GM18498 (cell line): ENCODE data around the gene ADGRA1.
"Not testable (repeated sequence)": the region's sequence is repeated elsewhere in the genome, so short reads cannot be mapped to it uniquely, and the experiment has no call there.

Source experiments
- ATAC-seq: cut with Tn5 transposase; IDR thresholded peaks from one replicate; pipeline ENCODE4 v1.9.1; 2021; ENCODE audit warnings: mild to moderate bottlenecking, moderate library complexity; ENCODE audit not compliant: unreplicated experiment

The ADGRA1 gene

DNA sequence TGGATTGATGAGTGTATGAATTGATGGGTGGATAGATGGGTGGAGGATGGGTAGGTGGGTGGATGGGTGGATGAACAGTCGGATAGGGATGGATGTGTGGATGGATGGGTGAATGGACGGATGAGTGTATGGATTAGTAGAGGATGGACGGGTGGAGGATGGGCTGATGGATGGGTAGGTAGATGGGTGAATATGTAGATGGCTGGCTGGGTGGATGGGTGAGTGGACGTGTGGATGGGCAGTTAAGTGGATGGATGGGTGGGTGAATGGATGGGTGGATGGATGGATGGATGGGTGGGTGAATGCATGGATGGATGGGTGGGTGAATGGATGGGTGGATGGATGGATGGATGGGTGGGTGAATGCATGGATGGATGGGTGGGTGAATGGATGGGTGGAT, 87.9 kb downstream of the ADGRA1 start:
- ATAC-seq: not testable (repeated sequence)

DNA sequence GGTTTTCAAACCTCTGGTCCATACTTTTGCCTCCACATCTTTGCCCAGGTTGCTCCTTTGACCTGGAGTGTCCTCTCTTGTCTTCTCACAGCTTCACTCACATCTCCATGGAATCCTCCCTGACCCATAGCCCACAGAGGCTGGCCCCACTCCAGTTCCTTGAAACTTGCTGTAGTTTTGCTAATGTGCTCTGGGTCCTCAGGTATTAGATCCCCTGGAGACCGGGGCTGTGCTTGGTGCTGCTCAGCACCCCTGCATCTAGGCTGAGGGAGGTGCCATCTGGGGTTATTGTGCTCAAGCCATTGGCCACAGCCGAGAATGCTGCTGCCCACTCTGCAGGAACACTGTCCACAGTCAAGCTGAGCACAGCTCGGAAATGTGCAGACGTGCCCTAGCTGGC, 88.8 kb downstream of the ADGRA1 start:
- no peak for ATAC-seq

DNA sequence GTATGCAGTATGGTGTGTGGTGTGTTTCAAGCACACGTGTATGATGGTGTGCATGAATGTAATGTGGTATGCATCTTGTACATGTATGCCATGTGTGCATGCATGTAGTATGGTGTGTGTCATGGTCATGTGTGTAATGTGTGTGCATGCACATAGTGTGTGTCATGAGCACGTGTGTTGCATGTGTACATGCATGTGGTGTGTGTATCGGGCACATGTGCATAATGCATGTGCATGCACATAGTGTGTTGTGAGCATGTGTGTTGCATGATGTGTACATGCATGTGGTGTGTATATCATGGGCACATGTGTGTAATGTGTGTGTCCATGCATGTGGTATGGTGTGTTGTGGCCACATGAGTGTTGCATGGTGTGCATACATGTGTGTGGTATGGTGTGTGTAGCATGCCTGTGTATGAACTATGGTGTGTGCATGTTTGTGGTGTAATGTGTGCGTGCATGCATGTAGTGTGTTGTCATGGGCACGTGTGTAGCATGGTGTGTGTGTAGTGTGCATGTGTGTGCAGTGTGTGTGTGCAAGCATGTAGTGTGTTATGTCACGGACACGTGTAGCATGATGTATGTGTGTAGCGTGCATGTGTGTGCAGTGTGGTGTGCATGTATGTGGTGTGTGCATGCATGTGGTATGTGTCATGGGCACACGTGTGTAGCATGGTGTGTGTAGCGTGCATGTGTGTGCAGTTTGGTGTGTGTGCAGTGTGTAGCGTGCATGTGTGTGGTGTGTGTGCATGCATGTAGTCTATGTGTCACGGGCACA, 89.8 kb downstream of the ADGRA1 start:
- ATAC-seq: no peak

DNA sequence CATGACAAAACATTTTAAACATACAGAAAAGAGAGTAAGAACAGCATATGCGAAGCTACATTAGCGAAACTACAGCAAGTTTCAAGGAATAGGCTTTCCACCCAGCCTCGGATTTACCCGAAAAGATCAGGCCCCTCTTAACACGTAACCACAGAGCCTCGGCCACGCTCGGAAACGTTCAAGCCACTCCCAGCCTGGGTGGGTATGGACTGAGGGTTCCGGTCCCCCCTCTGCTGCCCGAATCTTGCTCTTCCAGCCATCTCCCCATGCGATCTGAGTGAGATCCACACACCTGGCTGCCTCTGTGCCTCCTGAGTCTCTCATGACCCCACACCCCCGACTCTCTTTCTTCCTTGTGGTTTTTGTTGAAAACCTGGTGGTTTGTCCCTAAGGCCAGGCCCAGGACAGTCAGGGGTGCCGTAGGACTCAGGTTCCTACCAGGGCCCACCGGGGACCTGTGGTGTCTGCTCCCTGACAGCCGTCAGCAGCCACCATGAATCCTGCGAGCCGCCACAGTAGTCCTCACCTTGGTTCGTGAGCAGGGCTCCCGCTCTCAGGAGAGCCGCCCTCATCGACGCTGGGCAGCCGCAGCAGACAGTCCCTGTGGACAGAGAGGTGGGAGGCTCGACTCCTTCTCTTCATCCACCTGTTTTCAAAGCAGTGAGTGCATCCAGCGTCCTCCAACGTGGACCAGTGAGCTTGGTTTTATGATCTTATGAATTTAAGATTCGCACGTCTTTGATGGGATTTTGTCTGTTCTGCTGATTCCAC, 90.8 kb downstream of the ADGRA1 start:
- no peak for ATAC-seq

DNA sequence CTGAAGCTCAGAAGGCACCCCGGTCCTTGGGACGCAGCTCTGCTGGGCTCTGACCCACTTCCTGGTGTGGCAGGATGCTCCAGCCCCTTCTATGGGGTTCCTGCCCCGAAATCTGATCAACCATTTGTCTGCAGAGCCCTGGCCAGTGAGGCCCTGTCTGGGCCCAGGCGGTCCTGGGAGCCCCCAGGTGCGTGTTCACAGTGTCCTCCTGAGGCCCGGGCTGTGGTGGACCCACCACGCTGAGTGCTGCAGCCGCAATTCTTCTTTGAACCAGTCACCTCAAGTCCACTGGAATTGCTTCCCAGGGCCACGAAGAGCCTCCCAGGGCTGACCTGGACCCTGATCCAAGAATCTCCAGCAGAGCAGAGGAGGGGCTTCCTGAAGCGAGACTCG, 91.4 kb downstream of the ADGRA1 start:
- ATAC-seq: no peak

DNA sequence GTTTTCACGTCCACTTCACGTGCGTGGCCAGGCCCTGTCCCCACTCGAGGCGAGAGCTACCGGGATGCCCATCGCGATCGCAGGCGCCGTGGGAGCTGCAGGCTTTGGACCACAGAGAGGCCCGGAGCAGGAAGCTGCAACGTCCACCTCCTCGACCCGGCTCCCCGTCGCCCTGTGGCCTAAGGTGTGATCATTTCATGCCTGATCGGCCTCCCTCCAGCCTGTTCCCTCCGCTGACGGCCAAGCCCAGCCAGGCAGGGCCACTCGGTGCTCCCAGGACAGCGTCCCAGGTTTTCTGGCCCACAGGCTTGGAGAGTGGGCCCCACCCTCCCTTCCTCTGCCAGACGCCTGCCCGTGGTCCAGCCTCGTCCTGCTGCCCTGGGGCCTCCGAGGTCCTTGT, 91.9 kb downstream of the ADGRA1 start:
- ATAC-seq: no peak

DNA sequence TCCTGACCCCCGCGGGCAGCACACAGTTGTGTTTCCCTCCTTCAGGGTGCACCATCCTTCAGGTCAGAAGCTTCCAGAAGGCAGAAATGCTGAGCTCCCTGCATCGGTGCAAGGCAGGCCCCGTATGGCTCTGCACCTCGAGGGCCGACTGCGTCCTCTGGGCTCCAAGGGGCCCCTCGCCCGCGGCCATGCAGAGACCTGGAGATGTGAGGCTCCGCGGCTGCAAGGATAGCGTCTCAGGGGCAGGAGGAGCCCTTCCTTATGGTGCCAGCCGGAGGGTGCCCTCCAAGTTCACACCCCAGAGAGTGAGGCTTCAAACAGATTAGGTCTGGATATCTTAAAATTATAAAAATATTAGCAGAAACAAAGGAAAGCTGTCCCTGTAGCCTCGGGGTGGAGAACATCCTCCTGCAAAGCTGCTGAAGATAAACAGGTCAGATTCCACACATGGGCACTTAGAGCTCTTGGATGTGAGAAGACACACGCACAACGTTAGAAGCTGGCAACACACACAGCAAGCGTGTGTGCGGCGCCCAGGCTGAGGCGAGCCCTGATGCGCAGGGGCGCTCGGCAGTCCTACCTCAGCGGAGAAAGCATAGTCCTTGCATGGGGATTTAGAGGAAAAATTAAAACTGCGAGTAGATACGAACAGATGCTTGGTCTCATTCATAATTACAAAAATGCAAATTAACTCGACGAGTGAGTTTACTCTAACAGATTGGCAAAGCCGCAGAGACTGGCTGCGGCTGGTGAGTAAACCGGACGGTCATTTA, 92.7 kb downstream of the ADGRA1 start:
- no peak for ATAC-seq

DNA sequence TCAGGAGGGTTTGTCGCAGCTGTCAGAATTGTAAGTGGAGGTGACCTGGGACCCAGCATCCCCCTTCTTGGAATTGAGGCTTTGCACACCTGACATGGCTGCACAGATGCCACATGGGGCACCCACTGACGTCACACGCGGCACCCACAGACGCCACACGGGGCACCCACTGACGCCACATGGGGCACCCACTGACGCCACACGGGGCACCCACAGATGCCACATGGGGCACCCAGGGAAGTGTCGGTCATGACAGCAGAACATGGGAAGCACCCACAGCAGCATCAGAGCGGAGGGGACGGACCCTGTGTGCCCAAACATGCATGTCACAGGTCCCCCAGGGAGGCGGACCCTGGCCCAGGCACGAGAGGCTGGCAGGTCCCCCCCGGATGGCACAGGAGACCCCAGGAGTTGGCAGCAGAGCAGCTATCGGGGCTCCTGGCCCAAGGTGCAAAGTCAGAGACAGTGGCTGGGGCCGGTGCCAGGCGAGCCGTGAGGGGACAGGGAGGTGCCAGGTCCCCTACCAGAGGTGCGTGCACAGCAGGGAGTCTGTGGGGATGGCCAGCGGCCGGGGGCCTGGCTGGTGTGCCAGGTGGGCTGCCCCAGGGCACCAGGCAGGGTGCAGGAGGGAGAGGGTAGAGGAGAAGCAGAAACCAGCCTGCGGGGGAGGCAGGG, 93.4 kb downstream of the ADGRA1 start:
- no peak for ATAC-seq
